HFFc6 (cell line): ENCODE results near the gene ZNF429. TPM values are rescaled to one million over a fixed set of nuclear protein-coding genes. Genes with fewer than 3 reads are reported as not detected.

Experiments
- DNase-seq: peaks from one replicate; pipeline ENCODE4 v3.0.0-alpha.2; 2018
- H3K27ac Mint-ChIP-seq: 2 replicates; pipeline ENCODE4 v1.8.0; 2020; ENCODE audit warnings: mild to moderate bottlenecking, mixed read lengths
- H3K27me3 Mint-ChIP-seq: 2 replicates; pipeline ENCODE4 v1.8.0; 2021; ENCODE audit warnings: mild to moderate bottlenecking, moderate library complexity, mixed read lengths; ENCODE audit not compliant: insufficient read depth
- H3K36me3 Mint-ChIP-seq: 2 replicates; pipeline ENCODE4 v1.8.0; 2021; ENCODE audit warnings: low read depth, mixed read lengths
- H3K4me1 Mint-ChIP-seq: 2 replicates; pipeline ENCODE4 v1.8.0; 2020; ENCODE audit warnings: low read depth, mixed read lengths
- H3K4me3 Mint-ChIP-seq: 2 replicates; pipeline ENCODE4 v1.8.0; 2020; ENCODE audit warnings: mild to moderate bottlenecking, moderate library complexity, mixed read lengths
- H3K9me3 Mint-ChIP-seq: 2 replicates; pipeline ENCODE4 v1.8.0; 2020; ENCODE audit warnings: mild to moderate bottlenecking, mixed read lengths
- total RNA-seq, 6 experiments: library from RNA; stranded (reverse); fragmentation: NEBNext Ultra II Directional; extraction: Animal tissue kit (Norgen Biotek cat#: 25700); gene quantifications; 2 replicates in 1 of 6; 3 replicates in 5 of 6; pipeline ENCODE4 v1.2.3, GENCODE V29; 2021
- TF ChIP-seq, protein P1 (sequence below): fragments of 200-600 bp; sonication (generic); IDR thresholded peaks from 2 replicates; pipeline ENCODE4 v1.5.0; 2021; ENCODE audit warnings: antibody characterized with exemption, mild to moderate bottlenecking

Gene ZNF429
- total RNA-seq, 6 experiments from 2014 or later, result 5.4 to 7.6 (median 6.7) TPM

DNA sequence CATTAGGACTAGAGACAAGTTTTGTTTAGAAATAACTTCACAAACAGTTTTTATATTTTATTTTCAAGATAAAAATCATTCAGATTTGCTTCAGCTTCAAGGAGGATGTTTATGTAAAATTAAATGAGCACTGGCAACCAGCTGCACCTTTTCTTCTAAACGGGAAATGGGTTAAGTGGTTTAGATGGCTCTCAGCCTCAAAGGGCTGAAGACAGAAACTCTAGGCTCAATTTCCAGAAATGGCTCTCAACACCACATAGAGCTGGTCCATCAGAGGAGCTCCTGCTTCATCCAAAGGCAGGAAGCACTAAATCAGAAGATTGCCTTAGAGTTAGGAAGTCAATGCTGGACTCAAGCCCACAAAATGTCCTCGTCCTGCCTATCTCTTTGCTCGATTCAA is 74.7 kb downstream of the ZNF429 start:
- H3K36me3 Mint-ChIP-seq, result peaks cover 6% of the 10 kb centered on the region
- TF ChIP-seq, protein P1, sequence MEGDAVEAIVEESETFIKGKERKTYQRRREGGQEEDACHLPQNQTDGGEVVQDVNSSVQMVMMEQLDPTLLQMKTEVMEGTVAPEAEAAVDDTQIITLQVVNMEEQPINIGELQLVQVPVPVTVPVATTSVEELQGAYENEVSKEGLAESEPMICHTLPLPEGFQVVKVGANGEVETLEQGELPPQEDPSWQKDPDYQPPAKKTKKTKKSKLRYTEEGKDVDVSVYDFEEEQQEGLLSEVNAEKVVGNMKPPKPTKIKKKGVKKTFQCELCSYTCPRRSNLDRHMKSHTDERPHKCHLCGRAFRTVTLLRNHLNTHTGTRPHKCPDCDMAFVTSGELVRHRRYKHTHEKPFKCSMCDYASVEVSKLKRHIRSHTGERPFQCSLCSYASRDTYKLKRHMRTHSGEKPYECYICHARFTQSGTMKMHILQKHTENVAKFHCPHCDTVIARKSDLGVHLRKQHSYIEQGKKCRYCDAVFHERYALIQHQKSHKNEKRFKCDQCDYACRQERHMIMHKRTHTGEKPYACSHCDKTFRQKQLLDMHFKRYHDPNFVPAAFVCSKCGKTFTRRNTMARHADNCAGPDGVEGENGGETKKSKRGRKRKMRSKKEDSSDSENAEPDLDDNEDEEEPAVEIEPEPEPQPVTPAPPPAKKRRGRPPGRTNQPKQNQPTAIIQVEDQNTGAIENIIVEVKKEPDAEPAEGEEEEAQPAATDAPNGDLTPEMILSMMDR, result no peak
- peaks cover 45% of the 10 kb centered on the region for H3K9me3 Mint-ChIP-seq
- H3K27me3 Mint-ChIP-seq, result no peaks in the 10 kb centered on the region
- no peaks in the 10 kb centered on the region for H3K4me1 Mint-ChIP-seq
- H3K4me3 Mint-ChIP-seq, result no peak overlapping the region
- DNase-seq, result no peak
- H3K27ac Mint-ChIP-seq, result no peak overlapping the region

DNA sequence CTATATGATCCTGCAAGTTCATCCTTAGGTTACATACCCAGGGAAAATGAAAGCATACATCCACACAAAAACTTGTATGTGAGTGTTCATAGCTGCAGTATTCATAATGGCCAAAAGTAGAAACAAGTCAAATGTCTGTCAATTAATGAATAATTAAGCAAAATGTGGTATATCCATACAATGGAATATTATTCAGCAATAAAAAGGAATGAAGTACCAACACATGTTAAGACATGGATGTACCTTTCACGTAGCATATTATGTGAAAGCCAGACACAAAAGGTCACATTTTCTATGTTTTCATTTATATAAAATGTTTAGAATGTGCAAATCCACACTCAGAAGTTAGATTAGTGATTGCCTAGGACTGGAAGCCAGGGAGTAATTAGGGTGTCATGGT is 75.4 kb downstream of the ZNF429 start:
- TF ChIP-seq, protein P1, result no peak
- H3K4me1 Mint-ChIP-seq, result no peaks in the 10 kb centered on the region
- no peak overlapping the region for H3K4me3 Mint-ChIP-seq
- peaks cover 6% of the 10 kb centered on the region for H3K36me3 Mint-ChIP-seq
- no peak overlapping the region for H3K27ac Mint-ChIP-seq
- DNase-seq, result no peak
- H3K9me3 Mint-ChIP-seq, result peaks cover 45% of the 10 kb centered on the region
- peaks cover 2% of the 10 kb centered on the region; the same call in 1 of the 2 replicates for H3K27me3 Mint-ChIP-seq

DNA sequence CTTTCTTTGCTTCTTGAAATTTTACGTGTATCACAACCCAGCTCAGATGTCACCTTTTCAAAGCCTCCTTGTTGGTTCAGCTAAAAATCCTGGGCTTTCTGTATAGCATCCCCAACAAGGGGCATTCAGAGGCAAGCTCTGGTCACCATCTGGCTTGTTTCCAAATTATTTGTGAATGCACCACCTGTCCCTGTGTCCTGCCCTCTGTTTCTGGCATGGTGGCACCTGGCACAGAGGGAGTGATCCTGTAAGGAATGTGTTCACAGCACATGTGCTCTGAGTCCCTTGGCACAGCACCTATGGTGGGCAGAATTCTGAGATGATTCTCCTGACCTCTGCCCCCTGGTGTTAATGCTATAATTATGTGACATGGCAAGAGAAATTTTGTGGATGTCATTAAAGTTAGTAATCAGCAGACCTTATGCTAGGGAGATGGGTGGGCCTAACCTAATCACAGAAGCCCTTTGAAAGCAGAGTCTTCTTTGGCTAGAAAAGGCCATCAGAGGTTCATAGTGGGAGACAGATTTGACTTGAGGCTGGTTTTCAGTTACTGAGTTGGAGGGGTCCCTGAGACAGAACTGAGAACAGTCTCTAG is 76.3 kb downstream of the ZNF429 start:
- no peak for DNase-seq
- H3K27ac Mint-ChIP-seq, result no peak overlapping the region
- H3K27me3 Mint-ChIP-seq, result peaks cover 2% of the 10 kb centered on the region; the same call in 1 of the 2 replicates
- TF ChIP-seq, protein P1, result no peak
- peaks cover 36% of the 10 kb centered on the region for H3K9me3 Mint-ChIP-seq
- no peak overlapping the region for H3K4me3 Mint-ChIP-seq
- H3K36me3 Mint-ChIP-seq, result no peaks in the 10 kb centered on the region
- no peaks in the 10 kb centered on the region for H3K4me1 Mint-ChIP-seq

DNA sequence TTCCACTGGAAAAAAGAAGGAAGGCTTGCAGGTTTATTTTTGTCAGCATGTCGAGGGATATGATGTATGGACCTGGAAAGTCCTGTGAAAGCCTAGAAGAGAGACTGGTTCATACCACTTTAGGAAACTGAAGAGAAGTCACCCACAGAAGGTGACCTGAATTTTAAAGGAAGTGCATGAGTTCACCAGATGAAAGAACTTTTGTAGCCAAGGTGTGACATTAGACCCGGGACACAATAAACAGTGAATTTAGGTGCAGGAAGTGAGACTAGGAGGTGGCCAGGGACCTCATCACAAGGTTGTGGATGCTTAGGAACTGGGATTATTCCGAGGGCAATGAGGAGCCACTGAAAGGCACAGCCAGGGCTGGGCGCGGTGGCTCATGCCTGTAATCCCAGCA is 79.1 kb downstream of the ZNF429 start:
- peaks cover 33% of the 10 kb centered on the region for H3K9me3 Mint-ChIP-seq
- H3K27ac Mint-ChIP-seq, result no peak overlapping the region
- H3K27me3 Mint-ChIP-seq, result peaks cover 2% of the 10 kb centered on the region
- TF ChIP-seq, protein P1, result no peak
- no peaks in the 10 kb centered on the region for H3K36me3 Mint-ChIP-seq
- no peak overlapping the region for H3K4me3 Mint-ChIP-seq
- no peaks in the 10 kb centered on the region for H3K4me1 Mint-ChIP-seq
- DNase-seq, result no peak

DNA sequence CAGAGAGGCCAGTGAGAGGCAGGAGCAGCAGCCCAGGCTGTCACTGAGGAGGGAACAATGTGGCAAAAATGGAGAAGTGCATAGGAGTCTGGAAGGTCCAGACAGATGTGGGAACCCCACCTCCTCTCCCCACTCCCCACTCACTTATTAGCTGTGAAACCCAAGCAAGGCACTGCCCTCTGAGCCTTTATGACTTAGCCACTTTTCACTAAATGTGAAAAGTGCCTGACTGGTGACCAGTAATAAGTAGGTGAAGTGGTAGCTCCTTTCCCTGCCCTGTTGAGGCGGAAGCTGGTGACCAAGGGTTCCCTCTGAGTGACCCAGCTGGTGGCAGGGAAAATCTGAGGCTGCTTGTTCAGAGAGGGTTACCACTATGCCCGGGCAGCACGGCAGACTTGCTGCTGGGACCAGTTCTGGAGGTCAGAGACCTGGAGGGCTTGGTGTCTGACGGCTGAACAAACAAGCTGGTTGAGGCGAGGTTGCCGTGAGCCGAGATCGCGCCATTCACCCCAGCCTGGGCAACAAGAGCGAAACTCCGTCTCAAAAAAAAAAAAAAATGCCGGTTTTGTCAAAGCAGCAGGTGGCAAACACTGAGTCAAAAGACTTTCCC is 80.0 kb downstream of the ZNF429 start:
- Mint-ChIP-seq H3K27me3 (peaks cover 2% of the 10 kb centered on the region), H3K4me1 (no peaks in the 10 kb centered on the region), H3K9me3 (peaks cover 32% of the 10 kb centered on the region), H3K27ac (no peak overlapping the region), H3K36me3 (0 out of 2 replicates have a peak, but pooled peaks cover under 1% of the 10 kb centered on the region), H3K4me3 (no peak overlapping the region)
- TF ChIP-seq, protein P1, result no peak
- no peak for DNase-seq
